Panc1 (cell line): ENCODE data around the gene APLF.

Source experiments
- CTCF ChIP-seq: fragments of 450-650 bp; IDR thresholded peaks from 2 replicates; pipeline ENCODE4 v1.5.1; 2017; ENCODE audit warnings: mild to moderate bottlenecking
- POLR2AphosphoS5 ChIP-seq: IDR thresholded peaks from 2 replicates; pipeline ENCODE4 v1.6.1; 2012; ENCODE audit warnings: mild to moderate bottlenecking, low read depth, low read length, moderate library complexity
- REST ChIP-seq, 2 experiments: IDR thresholded peaks; 2 replicates each; pipeline ENCODE4 v1.6.1; 2011 to 2012; ENCODE audit warnings: low read depth in 2 of 2, control low read depth in 1 of 2, low read length in 1 of 2, mild to moderate bottlenecking in 1 of 2, moderate library complexity in 1 of 2; ENCODE audit not compliant: insufficient read depth in 1 of 2
- SIN3A ChIP-seq: IDR thresholded peaks from 2 replicates; pipeline ENCODE4 v1.6.1; 2012; ENCODE audit warnings: low read depth, mild to moderate bottlenecking, low read length, moderate library complexity, borderline replicate concordance; ENCODE audit not compliant: insufficient read depth

GRCh38 chr2:68441179-68441993 lies 26.0 kb upstream of the APLF start:
- TF ChIP-seq CTCF, result peak; percentile 89
- no peak for TF ChIP-seq POLR2AphosphoS5
- TF ChIP-seq REST (IDR thresholded peaks at IDR 0.05; ENCODE audit: insufficient read depth in 1 of 2, low read depth in 2 of 2, low read length in 1 of 2), result no peak
- TF ChIP-seq SIN3A, result no peak
